HUES64 (cell line): ENCODE measurements around the gene SSC4D. TPM values are rescaled to one million over a fixed set of nuclear protein-coding genes. Genes with fewer than 3 reads are reported as not detected.
"Not testable (repeated sequence)": the region's sequence is repeated elsewhere in the genome, so short reads cannot be mapped to it uniquely, and the experiment has no call there.

ENCODE experiments used
- H3K27ac ChIP-seq: 2 replicates; pipeline ENCODE4 v1.7.0; 2013; ENCODE audit warnings: low read depth, low read length, inconsistent platforms
- H3K27me3 ChIP-seq: 2 replicates; pipeline ENCODE4 v1.6.1; 2013; ENCODE audit warnings: mild to moderate bottlenecking, low read length; ENCODE audit not compliant: insufficient read depth
- H3K36me3 ChIP-seq: 2 replicates; pipeline ENCODE4 v1.6.1; 2013; ENCODE audit warnings: mild to moderate bottlenecking, low read length; ENCODE audit not compliant: insufficient read depth
- H3K4me1 ChIP-seq: 2 replicates; pipeline ENCODE4 v1.6.1; 2013; ENCODE audit warnings: mild to moderate bottlenecking, low read length, moderate library complexity; ENCODE audit not compliant: insufficient read depth
- H3K4me3 ChIP-seq: 2 replicates; pipeline ENCODE4 v1.5.1; 2013; ENCODE audit warnings: mild to moderate bottlenecking, low read length, moderate library complexity
- H3K9ac ChIP-seq: 2 replicates; pipeline ENCODE4 v1.6.1; 2013; ENCODE audit warnings: mild to moderate bottlenecking, low read depth, low read length
- H3K9me3 ChIP-seq: 2 replicates; pipeline ENCODE4 v1.6.1; 2013; ENCODE audit warnings: low read depth, low read length; ENCODE audit not compliant: insufficient read depth
- WGBS: fragments of 150-250, 120-280 bp; methylation state at CpG from one replicate; pipeline ENCODE4 v1.1.7; 2013; ENCODE audit warnings: missing lambda C conversion rate; 5-methylcytosine and 5-hydroxymethylcytosine counted together
- polyA plus RNA-seq, 2 experiments: library from polyadenylated mRNA; stranded (reverse); fragments of 50-300 nt; gene quantifications; one replicate each; pipeline ENCODE4 v1.2.3, GENCODE V29; 2013

Gene SSC4D
- polyA plus RNA-seq (2013, experiment 1 of 2) = 7.2 TPM
- polyA plus RNA-seq (2013, experiment 2 of 2) = 10.3 TPM

DNA sequence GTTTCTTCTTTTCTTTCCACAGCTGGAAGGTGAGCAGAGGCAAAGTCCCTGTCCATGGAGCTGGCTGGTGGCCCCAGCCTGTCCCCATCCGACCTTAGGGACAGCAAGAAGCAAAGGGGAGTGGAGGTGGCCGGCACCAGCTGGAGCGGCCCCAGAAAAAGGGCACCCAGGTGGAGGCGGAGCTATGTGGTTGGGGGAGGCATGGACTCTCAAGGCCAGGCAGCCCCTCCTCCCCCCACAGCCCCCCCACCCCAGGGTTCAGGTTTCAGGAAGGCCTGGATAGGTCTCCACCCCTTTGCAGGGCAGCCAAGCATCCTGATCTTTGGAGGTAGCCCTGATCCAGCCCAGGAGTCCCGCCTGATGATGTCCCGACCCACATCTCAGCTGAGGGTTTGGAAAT, at the start of gene SSC4D:
Gene SSC4D (minus strand): TSS at position 161 of the 400 bp plus-strand sequence. CDS start 5,258 bp downstream, outside the sequence.
- Histone ChIP-seq H3K9ac (peak within 1 kb of the TSS; percentile 59; the same call in 1 of the 2 replicates), H3K9me3 (no peaks in the 10 kb centered on the region), H3K27me3 (no peaks in the 10 kb centered on the region), H3K4me3 (peak within 1 kb of the TSS; percentile 60), H3K4me1 (peaks cover 4% of the 10 kb centered on the region; the same call in 1 of the 2 replicates), H3K27ac (no peak within 1 kb of the TSS), H3K36me3 (no peaks in the 10 kb centered on the region)
- 10% methylated on average over 5 of the region's 6 CpGs for WGBS

DNA sequence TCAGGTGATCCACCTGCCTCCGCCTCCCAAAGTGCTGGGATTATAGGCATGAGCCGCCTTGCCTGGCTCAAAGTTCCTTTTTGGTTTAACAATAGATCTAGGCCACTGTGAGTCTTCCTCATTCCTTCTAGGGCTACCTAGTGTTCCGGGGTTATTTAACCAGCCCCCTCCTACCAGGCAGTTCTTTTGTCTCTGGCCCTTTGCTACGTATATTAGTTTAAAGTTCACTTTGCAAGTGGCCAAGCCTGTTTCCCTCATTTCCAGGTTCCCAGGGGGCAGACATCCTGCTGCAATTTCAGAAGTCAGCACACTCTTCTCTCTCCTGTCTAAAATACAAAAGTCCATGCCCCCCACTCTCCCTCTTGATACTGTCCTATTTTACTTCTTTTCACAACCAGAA, 49.0 kb upstream of the SSC4D start:
- WGBS = 0% methylated on average over 1 of the region's 4 CpGs
- not testable (repeated sequence) for H3K4me3 ChIP-seq, H3K27me3 ChIP-seq, H3K4me1 ChIP-seq, H3K9ac ChIP-seq, H3K9me3 ChIP-seq, H3K27ac ChIP-seq, H3K36me3 ChIP-seq

DNA sequence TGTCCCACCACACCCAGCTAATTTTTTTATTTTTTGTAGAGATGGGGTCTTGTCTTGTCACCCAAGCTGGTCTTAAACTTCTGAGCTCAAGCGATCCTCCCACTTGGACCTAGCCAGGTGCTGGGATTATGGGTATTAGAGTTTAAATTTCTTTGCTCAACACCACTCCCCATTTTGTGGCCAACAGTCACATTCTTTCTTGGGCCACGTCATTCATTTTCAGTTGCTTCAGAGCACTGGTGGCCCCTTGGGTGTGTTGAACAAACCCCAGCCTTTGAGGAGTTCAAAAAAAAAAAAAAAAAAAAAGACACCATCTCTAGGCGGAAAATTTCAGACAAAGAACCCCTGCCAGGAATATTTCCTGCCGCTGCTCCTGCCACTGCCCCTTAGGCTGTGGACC, 47.5 kb upstream of the SSC4D start:
- H3K36me3 ChIP-seq, H3K4me3 ChIP-seq, H3K9ac ChIP-seq, H3K27me3 ChIP-seq, H3K4me1 ChIP-seq, H3K27ac ChIP-seq, H3K9me3 ChIP-seq: not testable (repeated sequence)
- WGBS = no CpG with 5 or more reads among the region's 4 CpGs

DNA sequence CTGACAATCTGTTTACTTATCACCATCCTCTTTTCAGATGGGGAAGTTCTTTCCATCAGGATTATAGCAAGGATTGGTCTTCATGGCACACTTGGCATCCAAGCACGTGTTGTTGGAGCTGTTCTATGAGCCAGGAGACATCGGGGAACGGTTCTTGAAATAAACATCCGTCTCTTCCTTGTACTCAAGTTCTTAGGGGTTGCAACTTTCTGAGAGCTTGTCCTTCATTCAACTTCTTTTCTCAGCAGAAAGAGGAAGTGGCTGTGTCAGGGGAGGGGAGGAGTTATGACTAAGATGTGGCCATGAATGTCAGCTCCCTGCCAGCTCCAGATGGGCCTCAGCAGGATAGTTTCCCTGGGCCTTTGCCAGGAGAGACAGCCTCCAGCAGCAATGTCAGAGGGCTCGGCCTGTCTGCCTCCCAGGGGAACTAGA, 36.1 kb upstream of the SSC4D start:
- H3K4me1 ChIP-seq, H3K9ac ChIP-seq, H3K27ac ChIP-seq, H3K4me3 ChIP-seq, H3K9me3 ChIP-seq, H3K27me3 ChIP-seq, H3K36me3 ChIP-seq: not testable (repeated sequence)
- 78% methylated on average over 4 of the region's 5 CpGs for WGBS

DNA sequence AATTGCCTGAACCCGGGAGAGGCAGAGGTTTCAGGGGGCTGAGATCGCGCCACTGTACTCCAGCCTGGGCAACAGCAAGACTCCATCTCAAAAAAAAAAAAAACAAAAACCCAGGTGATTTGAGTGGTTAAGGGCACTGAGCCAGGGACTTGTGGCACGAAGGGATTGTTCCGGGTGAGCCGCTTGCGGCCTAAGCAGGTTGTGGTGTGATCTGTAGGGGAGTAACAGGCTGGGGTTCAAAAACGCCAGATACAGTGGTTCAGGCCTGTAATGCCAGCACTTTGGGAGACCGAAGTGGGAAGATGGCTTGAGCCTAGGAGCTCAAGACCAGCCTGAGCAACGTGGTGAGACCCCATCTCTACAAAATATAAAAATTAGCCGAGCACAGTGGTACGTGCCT, 34.3 kb upstream of the SSC4D start:
- H3K9ac ChIP-seq, H3K4me3 ChIP-seq, H3K4me1 ChIP-seq, H3K27ac ChIP-seq, H3K27me3 ChIP-seq, H3K9me3 ChIP-seq, H3K36me3 ChIP-seq: not testable (repeated sequence)
- WGBS = 88% methylated on average over 9 of the region's 12 CpGs

DNA sequence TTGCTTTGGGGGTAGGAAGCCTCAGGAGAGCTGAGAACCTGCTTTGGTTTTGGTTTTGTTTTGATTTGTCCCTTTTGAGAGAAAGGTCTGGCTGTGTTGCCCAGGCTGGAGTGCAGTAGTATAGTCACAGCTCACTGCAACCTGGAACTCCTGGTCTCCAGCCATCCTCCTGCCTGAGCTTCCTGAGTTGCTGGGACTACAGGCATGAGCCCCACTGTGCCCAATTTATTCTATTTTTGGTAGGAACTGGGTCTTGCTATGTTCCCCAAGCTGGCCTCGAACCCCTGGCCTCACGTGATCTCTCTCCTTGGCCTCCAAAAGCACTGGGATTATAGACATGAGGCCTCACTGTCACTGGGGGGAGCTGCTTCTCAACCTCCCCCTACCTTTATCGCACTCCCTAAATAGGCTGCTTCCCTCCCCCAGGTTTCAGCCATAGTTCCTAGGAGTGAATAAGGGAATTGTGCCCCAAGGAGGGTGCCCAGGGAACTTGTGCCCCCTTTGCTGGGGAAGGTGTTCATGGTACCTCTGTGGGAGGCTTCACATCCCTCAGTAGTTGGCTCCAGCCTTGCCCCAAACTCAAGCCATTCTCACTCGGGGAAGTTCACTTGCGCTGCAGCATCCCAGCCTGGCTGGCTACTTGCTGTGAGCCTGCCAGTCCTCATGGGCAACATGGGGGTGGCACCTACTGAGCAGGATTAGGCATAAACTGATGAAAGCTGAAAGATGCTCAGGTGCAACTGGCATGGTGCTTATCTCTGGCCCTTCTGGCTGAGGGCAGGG, 33.4 kb upstream of the SSC4D start:
- WGBS = 89% methylated on average over 3 of the region's 5 CpGs
- not testable (repeated sequence) for H3K9me3 ChIP-seq, H3K27ac ChIP-seq

DNA sequence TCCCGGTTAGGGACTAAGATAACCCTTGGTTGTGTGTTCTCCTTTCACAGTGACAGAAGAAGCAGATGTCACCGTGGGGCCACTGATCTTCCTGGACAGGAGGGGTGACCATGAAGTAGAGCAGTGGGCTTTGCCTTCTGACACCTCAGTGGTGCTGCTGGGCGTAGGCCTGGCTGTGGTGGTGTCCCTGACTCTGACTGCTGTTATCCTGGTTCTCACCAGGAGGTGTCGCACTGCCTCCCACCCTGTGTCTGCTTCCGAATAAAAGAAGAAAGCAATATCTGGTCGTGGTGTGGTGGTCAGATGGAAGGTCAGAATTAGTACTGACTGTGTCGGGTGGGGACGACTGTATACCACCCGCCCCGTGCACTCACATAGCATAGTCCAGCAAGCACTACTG, 32.3 kb upstream of the SSC4D start:
- not testable (repeated sequence) for H3K4me1 ChIP-seq, H3K36me3 ChIP-seq, H3K9ac ChIP-seq, H3K4me3 ChIP-seq, H3K27ac ChIP-seq, H3K27me3 ChIP-seq, H3K9me3 ChIP-seq
- no CpG with 5 or more reads among the region's 10 CpGs for WGBS

More for the DNA sequence above, 33.4 kb upstream of the SSC4D start:
- not testable (repeated sequence) for H3K9ac ChIP-seq, H3K27me3 ChIP-seq, H3K4me3 ChIP-seq, H3K4me1 ChIP-seq, H3K36me3 ChIP-seq

DNA sequence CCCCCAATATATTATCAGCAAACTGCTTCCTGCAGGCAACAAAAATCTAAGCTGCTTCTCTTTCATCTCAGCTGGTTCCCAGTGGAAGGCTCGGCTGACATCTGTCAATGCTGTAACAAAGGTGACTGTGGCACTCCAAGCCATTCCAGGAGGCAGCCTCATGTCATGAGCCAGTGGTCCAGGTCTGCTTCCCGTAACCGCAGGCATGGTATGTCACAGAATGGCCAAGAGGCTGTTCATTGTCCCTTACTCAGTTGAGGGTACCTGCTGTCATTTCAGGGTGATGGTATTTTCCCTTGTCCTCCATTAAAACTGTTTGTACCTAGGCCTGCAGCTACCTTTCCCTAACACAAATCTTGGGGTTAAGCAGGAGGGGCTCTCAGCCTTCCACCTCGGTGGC, 30.9 kb upstream of the SSC4D start:
- not testable (repeated sequence) for H3K27ac ChIP-seq, H3K9me3 ChIP-seq
- WGBS = 91% methylated on average over 4 of the region's 4 CpGs

DNA sequence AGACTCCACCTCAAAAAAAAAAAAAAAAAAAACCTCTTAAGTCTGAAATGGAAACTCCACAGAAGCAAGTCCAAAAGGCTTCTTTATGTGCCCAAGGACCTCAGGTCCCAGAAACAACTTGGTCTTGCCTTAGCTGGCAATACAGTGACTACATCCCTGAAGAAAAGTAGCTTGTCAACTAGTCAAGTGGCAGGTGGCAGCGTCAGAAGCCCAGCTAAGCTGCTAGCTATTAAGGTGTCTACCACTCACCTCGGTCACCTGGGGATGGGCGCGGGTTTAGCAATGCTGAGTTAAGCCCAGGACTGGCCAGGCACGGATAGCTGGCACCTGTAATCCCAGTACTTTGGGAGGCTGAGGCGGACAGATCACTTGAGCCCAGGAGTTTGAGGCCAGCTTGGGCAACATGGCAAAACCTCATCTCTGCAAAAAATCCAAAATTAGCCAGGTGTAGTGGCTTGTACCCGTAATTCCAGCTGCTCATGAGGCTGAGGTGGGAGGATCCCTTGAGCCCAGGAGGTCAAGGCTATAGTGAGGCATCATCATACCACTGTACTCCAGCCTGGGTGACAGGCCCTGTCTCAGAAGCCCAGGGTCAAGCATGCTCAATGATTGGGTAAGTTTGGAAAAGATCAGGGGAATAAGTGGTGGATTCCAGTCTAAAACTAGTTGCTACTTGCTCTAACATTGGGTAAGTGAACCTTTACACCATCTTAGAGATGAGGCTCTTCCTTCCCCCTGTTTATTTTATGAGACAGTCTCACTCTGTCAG, 29.8 kb upstream of the SSC4D start:
- H3K4me1 ChIP-seq, H3K36me3 ChIP-seq, H3K27ac ChIP-seq, H3K27me3 ChIP-seq, H3K9me3 ChIP-seq, H3K9ac ChIP-seq, H3K4me3 ChIP-seq: not testable (repeated sequence)
- 67% methylated on average over 1 of the region's 7 CpGs for WGBS

More for the DNA sequence above, 30.9 kb upstream of the SSC4D start:
- H3K4me3 ChIP-seq, H3K4me1 ChIP-seq, H3K27me3 ChIP-seq, H3K9ac ChIP-seq, H3K36me3 ChIP-seq: not testable (repeated sequence)

DNA sequence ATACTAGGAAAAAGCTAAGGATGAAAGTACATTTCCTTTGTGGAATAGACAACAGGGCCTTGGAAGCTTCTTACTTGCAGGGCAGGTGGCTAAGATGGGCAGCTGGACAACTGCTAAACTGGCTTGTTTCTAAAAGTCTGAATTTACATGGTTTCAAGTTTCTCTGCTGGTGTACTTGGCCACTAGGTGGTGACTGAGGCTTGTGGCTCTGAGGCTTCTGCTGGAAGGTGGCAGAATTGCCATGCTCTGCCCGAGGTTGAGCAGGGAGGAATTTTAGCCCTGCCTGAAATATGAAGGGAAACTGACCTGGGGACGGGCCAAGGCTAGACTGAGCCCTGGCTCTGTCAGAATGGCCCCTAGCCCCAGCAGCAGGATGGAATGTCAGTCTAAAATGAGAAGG, 28.4 kb upstream of the SSC4D start:
- H3K4me3 ChIP-seq, H3K9me3 ChIP-seq, H3K9ac ChIP-seq, H3K4me1 ChIP-seq, H3K36me3 ChIP-seq, H3K27ac ChIP-seq, H3K27me3 ChIP-seq: not testable (repeated sequence)
- no CpG with 5 or more reads among the region's 2 CpGs for WGBS

DNA sequence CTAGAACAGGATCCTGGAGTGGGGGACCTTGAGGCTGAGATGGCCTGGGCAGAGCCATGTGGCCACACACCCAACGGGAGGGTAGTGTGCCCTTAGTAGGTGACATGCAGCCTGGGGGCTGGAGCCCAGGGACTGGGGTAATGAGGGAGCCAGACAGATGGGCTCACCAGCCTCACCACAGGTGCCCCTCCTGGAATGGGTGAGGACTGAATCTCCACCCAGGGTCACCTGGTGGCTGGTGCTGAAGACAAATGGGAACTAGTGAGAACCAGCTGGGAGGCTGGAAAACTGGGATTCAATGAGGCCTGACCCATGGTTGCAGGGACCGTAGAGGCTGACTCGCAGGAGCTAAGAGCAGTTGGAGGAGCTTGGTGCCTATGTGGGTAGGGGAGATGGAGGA, 21.3 kb upstream of the SSC4D start:
- H3K36me3 ChIP-seq = no peaks in the 10 kb centered on the region
- H3K27me3 ChIP-seq = no peaks in the 10 kb centered on the region
- no peak overlapping the region for H3K4me3 ChIP-seq
- no peaks in the 10 kb centered on the region for H3K4me1 ChIP-seq
- H3K27ac ChIP-seq = no peak overlapping the region
- no peaks in the 10 kb centered on the region for H3K9me3 ChIP-seq
- no peak overlapping the region for H3K9ac ChIP-seq
- WGBS = 96% methylated on average over 3 of the region's 3 CpGs
